HepG2 (cell line): ENCODE data around the gene SLC2A10. TPM values are rescaled to one million over a fixed set of nuclear protein-coding genes. Genes with fewer than 3 reads are reported as not detected.
A peak's percentile ranks its signal among the peaks of the same experiment; 100 is the strongest.

Source experiments
- ARHGAP35 ChIP-seq: sonication (generic); formaldehyde crosslinking; IDR thresholded peaks from 2 replicates; pipeline ENCODE4 v1.9.0; 2022; ENCODE audit warnings: mild to moderate bottlenecking, inconsistent platforms, moderate library complexity, missing genetic modification reagents, borderline replicate concordance
- BORCS8-MEF2B ChIP-seq: sonication (generic); formaldehyde crosslinking; IDR thresholded peaks from 2 replicates; pipeline ENCODE4 v1.8.0; 2022; ENCODE audit warnings: mild to moderate bottlenecking, missing genetic modification reagents
- CBX1 ChIP-seq: IDR thresholded peaks from one replicate; pipeline ENCODE4 v1.6.1; 2016; ENCODE audit warnings: antibody characterized with exemption, low read depth
- ELF4 ChIP-seq: sonication (generic); formaldehyde crosslinking; IDR thresholded peaks from 2 replicates; pipeline ENCODE4 v1.5.0; 2020; ENCODE audit warnings: missing genetic modification reagents, mild to moderate bottlenecking, moderate library complexity, borderline replicate concordance
- ESRRA ChIP-seq: sonication (generic); formaldehyde crosslinking; IDR thresholded peaks from 2 replicates; pipeline ENCODE4 v1.5.1; 2020; ENCODE audit warnings: mild to moderate bottlenecking, low read depth, missing genetic modification reagents
- FOXA1 ChIP-seq, 2 experiments: fragments of 450-650 bp in 1 of 2; sonication (generic) in 1 of 2; formaldehyde crosslinking in 1 of 2; IDR thresholded peaks; 2 replicates each; pipeline versions ENCODE4 v1.4.0 to v1.6.1; 2016 to 2020; ENCODE audit warnings: missing genetic modification reagents in 1 of 2
- GATA4 ChIP-seq: sonication (generic); IDR thresholded peaks from 2 replicates; pipeline ENCODE4 v1.6.1; 2016; ENCODE audit warnings: antibody characterized with exemption, low read depth, borderline replicate concordance
- HDAC2 ChIP-seq: sonication (generic); formaldehyde crosslinking; IDR thresholded peaks from 2 replicates; pipeline ENCODE4 v1.4.0; 2020; ENCODE audit warnings: missing genetic modification reagents
- KAT2B ChIP-seq: fragments of 150-350 bp; IDR thresholded peaks from 2 replicates; pipeline ENCODE4 v1.6.1; 2014; ENCODE audit warnings: low read depth, low read length, borderline replicate concordance
- KDM3A ChIP-seq: IDR thresholded peaks from 2 replicates; pipeline ENCODE4 v1.6.1; 2018; ENCODE audit warnings: low read depth, missing compliant biosample characterization
- KDM4B ChIP-seq: sonication (generic); formaldehyde crosslinking; IDR thresholded peaks from 2 replicates; pipeline ENCODE4 v1.4.0; 2020; ENCODE audit warnings: missing genetic modification reagents
- NAIF1 ChIP-seq: sonication (generic); formaldehyde crosslinking; IDR thresholded peaks from 2 replicates; pipeline ENCODE4 v1.5.0; 2020; ENCODE audit warnings: mild to moderate bottlenecking, missing genetic modification reagents, borderline replicate concordance
- RARA ChIP-seq: IDR thresholded peaks from 2 replicates; pipeline ENCODE4 v1.6.1; 2016; ENCODE audit warnings: missing genetic modification reagents, missing compliant biosample characterization
- SALL2 ChIP-seq: sonication (generic); formaldehyde crosslinking; IDR thresholded peaks from 2 replicates; pipeline ENCODE4 v1.8.1; 2023; ENCODE audit warnings: mild to moderate bottlenecking, missing genetic modification reagents, inconsistent platforms
- SP5 ChIP-seq: IDR thresholded peaks from 2 replicates; pipeline ENCODE4 v1.6.1; 2016; ENCODE audit warnings: low read depth, borderline replicate concordance
- ZKSCAN1 ChIP-seq: fragments of 150-350 bp; IDR thresholded peaks from 2 replicates; pipeline ENCODE4 v1.6.1; 2014; ENCODE audit warnings: low read length
- ZMYM3 ChIP-seq: sonication (generic); formaldehyde crosslinking; IDR thresholded peaks from 2 replicates; pipeline ENCODE4 v1.5.1; 2020; ENCODE audit warnings: mild to moderate bottlenecking, missing genetic modification reagents
- ZNF260 ChIP-seq: sonication (generic); formaldehyde crosslinking; IDR thresholded peaks from 2 replicates; pipeline ENCODE4 v1.4.0; 2020; ENCODE audit warnings: missing genetic modification reagents, low read depth, mild to moderate bottlenecking, borderline replicate concordance
- ZNF432 ChIP-seq: sonication (generic); formaldehyde crosslinking; IDR thresholded peaks from 2 replicates; pipeline ENCODE4 v1.5.0; 2020; ENCODE audit warnings: missing genetic modification reagents, mild to moderate bottlenecking, borderline replicate concordance
- ZNF670 ChIP-seq: sonication (generic); formaldehyde crosslinking; IDR thresholded peaks from 2 replicates; pipeline ENCODE4 v1.8.0; 2022; ENCODE audit warnings: mild to moderate bottlenecking, missing genetic modification reagents, borderline replicate concordance
- ZSCAN12 ChIP-seq: sonication (generic); formaldehyde crosslinking; IDR thresholded peaks from 2 replicates; pipeline ENCODE4 v1.9.0; 2021; ENCODE audit warnings: mild to moderate bottlenecking, missing genetic modification reagents
- polyA plus RNA-seq, 8 experiments: library from polyadenylated mRNA; depleted of rRNA in 3 of 8; stranded (reverse) in 7 of 8; unstranded in 1 of 8; fragments of >200 nt; fragmentation: Illumina TruSeq in 4 of 8; extraction: Trizol in 4 of 8; gene quantifications; 2 replicates each; pipeline versions ENCODE4 v1.2.1 to v1.2.3, GENCODE V29; 2011 to 2016; ENCODE audit warnings: low read depth in 4 of 8, missing spikeins in 1 of 8, mixed read lengths in 1 of 8; ENCODE audit not compliant: insufficient read depth in 1 of 8
- total RNA-seq, 5 experiments: library from RNA; depleted of rRNA; stranded (reverse); fragments of >200 nt; fragmentation: Illumina TruSeq; extraction: Trizol; gene quantifications; 2 replicates each; pipeline ENCODE4 v1.2.3, GENCODE V29; 2016; ENCODE audit warnings: low read depth in 1 of 5
- TF ChIP-seq, protein P1 (sequence below): sonication (generic); formaldehyde crosslinking; IDR thresholded peaks from 2 replicates; pipeline ENCODE4 v1.4.0; 2020; ENCODE audit warnings: mild to moderate bottlenecking, missing genetic modification reagents
- TF ChIP-seq, protein P2 (sequence below): IDR thresholded peaks from 2 replicates; pipeline ENCODE4 v1.6.1; 2016; ENCODE audit warnings: low read depth
- TF ChIP-seq, protein P3 (sequence below): sonication (generic); formaldehyde crosslinking; IDR thresholded peaks from 2 replicates; pipeline ENCODE4 v1.4.0; 2020; ENCODE audit warnings: missing genetic modification reagents

SLC2A10 gene
- total and polyA plus RNA-seq, 2 of the 13 experiments (the other 11 are each of a cell fraction or from before 2014, with no cell fraction given) = 16.0 to 18.4 TPM

DNA sequence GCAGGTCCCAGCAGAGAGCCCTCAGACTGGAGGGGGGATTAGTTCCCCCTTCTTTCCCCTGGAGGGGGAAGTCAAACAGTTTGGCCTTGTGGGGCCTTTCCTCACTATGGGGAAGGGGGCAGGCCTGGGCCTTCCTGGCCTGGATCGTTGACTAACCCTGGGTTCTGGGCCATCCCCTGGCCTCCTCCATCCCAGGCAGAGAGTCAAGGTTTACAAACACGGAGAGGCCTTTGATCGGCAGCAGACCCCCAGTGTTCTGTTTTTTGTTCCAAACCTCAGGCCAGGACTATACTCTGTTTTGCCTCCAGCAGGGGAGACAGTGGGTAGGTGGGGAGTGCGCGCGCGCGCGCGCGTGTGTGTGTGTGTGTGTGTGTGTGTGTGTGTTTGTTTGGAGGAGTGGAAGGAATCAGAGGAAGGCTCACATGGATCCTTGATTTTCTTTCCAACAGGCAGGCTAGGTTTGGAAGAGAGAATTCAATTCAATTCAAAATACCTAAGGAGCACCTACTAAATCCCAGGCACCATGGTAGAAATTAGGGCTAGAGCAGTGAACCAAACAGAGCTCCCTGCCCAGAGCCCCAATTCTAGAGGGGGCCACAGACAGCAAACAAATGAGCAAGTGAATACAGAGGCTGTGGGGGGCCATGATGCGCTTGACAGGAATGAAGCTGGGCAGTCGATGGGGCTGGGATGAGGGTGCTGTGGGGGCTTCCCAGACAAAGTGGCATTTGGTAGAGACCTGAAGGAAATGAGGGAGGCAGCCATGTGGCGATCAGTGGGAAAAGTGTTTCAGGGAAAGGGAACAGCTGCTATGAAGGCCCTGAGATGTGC lies 35.0 kb upstream of the SLC2A10 start (continued):
- TF ChIP-seq, protein P1, sequence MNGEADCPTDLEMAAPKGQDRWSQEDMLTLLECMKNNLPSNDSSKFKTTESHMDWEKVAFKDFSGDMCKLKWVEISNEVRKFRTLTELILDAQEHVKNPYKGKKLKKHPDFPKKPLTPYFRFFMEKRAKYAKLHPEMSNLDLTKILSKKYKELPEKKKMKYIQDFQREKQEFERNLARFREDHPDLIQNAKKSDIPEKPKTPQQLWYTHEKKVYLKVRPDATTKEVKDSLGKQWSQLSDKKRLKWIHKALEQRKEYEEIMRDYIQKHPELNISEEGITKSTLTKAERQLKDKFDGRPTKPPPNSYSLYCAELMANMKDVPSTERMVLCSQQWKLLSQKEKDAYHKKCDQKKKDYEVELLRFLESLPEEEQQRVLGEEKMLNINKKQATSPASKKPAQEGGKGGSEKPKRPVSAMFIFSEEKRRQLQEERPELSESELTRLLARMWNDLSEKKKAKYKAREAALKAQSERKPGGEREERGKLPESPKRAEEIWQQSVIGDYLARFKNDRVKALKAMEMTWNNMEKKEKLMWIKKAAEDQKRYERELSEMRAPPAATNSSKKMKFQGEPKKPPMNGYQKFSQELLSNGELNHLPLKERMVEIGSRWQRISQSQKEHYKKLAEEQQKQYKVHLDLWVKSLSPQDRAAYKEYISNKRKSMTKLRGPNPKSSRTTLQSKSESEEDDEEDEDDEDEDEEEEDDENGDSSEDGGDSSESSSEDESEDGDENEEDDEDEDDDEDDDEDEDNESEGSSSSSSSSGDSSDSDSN (CRISPR knock-in tag) = peak; percentile 91
- TF ChIP-seq HDAC2 = peak; percentile 93
- peak; percentile 59; the same call in 1 of the 2 replicates for TF ChIP-seq BORCS8-MEF2B (CRISPR knock-in tag)
- TF ChIP-seq, protein P2, sequence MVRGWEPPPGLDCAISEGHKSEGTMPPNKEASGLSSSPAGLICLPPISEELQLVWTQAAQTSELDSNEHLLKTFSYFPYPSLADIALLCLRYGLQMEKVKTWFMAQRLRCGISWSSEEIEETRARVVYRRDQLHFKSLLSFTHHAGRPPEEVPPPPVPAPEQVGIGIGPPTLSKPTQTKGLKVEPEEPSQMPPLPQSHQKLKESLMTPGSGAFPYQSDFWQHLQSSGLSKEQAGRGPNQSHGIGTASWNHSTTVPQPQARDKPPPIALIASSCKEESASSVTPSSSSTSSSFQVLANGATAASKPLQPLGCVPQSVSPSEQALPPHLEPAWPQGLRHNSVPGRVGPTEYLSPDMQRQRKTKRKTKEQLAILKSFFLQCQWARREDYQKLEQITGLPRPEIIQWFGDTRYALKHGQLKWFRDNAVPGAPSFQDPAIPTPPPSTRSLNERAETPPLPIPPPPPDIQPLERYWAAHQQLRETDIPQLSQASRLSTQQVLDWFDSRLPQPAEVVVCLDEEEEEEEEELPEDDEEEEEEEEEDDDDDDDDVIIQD = peak; percentile 70
- TF ChIP-seq ZNF670 = peak; percentile 84
- peak; percentile 22 for TF ChIP-seq CBX1
- TF ChIP-seq ZKSCAN1 = no peak
- no peak for TF ChIP-seq NAIF1 (CRISPR knock-in tag)
- TF ChIP-seq ZNF432 = no peak
- TF ChIP-seq ZMYM3 (CRISPR knock-in tag) = peak; percentile 82; the same call in 1 of the 2 replicates
- TF ChIP-seq ESRRA (CRISPR knock-in tag) = peak; percentile 41; the same call in 1 of the 2 replicates
- peak; percentile 88 for TF ChIP-seq RARA (CRISPR knock-in tag)
- no peak; the same call in 1 of the 2 replicates for TF ChIP-seq ARHGAP35 (CRISPR knock-in tag)
- TF ChIP-seq SP5 (CRISPR knock-in tag) = peak; percentile 89; the same call in 1 of the 2 replicates
- peak; percentile 87 for TF ChIP-seq KDM3A (CRISPR knock-in tag)
- no peak for TF ChIP-seq ZSCAN12 (CRISPR knock-in tag)
- peak; percentile 59; the same call in 1 of the 2 replicates for TF ChIP-seq ELF4 (CRISPR knock-in tag)
- TF ChIP-seq SALL2 (CRISPR knock-in tag) = peak; percentile 37; the same call in 1 of the 2 replicates
- no peak for TF ChIP-seq FOXA1 (IDR thresholded peaks at IDR 0.05)
- peak; percentile 72; the same call in 1 of the 2 replicates for TF ChIP-seq FOXA1 (CRISPR knock-in tag; IDR thresholded peaks at IDR 0.05)
- no peak for TF ChIP-seq KAT2B
- no peak for TF ChIP-seq ZNF260 (CRISPR knock-in tag)
- no peak; the same call in 1 of the 2 replicates for TF ChIP-seq KDM4B (CRISPR knock-in tag)
- TF ChIP-seq GATA4 = peak; percentile 67; the same call in 1 of the 2 replicates
- TF ChIP-seq, protein P3, sequence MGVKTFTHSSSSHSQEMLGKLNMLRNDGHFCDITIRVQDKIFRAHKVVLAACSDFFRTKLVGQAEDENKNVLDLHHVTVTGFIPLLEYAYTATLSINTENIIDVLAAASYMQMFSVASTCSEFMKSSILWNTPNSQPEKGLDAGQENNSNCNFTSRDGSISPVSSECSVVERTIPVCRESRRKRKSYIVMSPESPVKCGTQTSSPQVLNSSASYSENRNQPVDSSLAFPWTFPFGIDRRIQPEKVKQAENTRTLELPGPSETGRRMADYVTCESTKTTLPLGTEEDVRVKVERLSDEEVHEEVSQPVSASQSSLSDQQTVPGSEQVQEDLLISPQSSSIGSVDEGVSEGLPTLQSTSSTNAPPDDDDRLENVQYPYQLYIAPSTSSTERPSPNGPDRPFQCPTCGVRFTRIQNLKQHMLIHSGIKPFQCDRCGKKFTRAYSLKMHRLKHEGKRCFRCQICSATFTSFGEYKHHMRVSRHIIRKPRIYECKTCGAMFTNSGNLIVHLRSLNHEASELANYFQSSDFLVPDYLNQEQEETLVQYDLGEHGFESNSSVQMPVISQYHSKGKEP (CRISPR knock-in tag) = 0 out of 2 replicates have a peak, but pooled peaks have one; percentile 12
